DLD1 (cell line): ENCODE data around the gene PDGFC.
"Not testable (repeated sequence)": the region's sequence is repeated elsewhere in the genome, so short reads cannot be mapped to it uniquely, and the experiment has no call there.

Experiments
- in situ Hi-C: cut with HindIII; loops from 2 replicates; pipeline ENCODE4 v1.10.0; 2017; ENCODE audit warnings: low sequenced_read_pairs

The PDGFC gene

GRCh38 chr4:156915221-156915620 is 56.4 kb downstream of the PDGFC start:
- in situ Hi-C loops: no loop called here

GRCh38 chr4:156913234-156913633 is 58.4 kb downstream of the PDGFC start:
- in situ Hi-C loops: no loop called here

GRCh38 chr4:156909010-156909409 is 62.6 kb downstream of the PDGFC start:
- in situ Hi-C loops: no loop called here

GRCh38 chr4:156906325-156906724 is 65.3 kb downstream of the PDGFC start:
- in situ Hi-C loops: no loop called here

- in situ Hi-C loops: no loop called here
These were observed 69.7 kb downstream of the PDGFC start for GRCh38 chr4:156901871-156902270.

GRCh38 chr4:156898373-156899117 is 73.1 kb downstream of the PDGFC start:
- in situ Hi-C loops: no loop called here

GRCh38 chr4:156896527-156896926 is 75.1 kb downstream of the PDGFC start:
- in situ Hi-C loops: no loop called here

GRCh38 chr4:156894234-156894633 is 77.4 kb downstream of the PDGFC start:
- in situ Hi-C loops: no loop called here

- in situ Hi-C loops: no loop called here
These were observed 78.8 kb downstream of the PDGFC start for GRCh38 chr4:156892805-156893204.

- in situ Hi-C loops: no loop called here
These were observed 81.7 kb downstream of the PDGFC start for GRCh38 chr4:156889616-156890594.

- in situ Hi-C loops: no loop called here
These were observed 82.8 kb downstream of the PDGFC start for GRCh38 chr4:156888762-156889161.

GRCh38 chr4:156886481-156886880 is 85.1 kb downstream of the PDGFC start:
- in situ Hi-C loops: no loop called here

GRCh38 chr4:156885374-156885773 is 86.2 kb downstream of the PDGFC start:
- in situ Hi-C loops: no loop called here

- in situ Hi-C loops: no loop called here
These were observed 87.4 kb downstream of the PDGFC start for GRCh38 chr4:156884183-156884582.

GRCh38 chr4:156875704-156876103 is 95.9 kb downstream of the PDGFC start:
- in situ Hi-C loops: no loop called here

- in situ Hi-C loops: no loop called here
These were observed 96.5 kb downstream of the PDGFC start for GRCh38 chr4:156875055-156875454.

- in situ Hi-C loops: no loop called here
These were observed 97.8 kb downstream of the PDGFC start for GRCh38 chr4:156873799-156874198.

- in situ Hi-C loops: no loop called here
These were observed 100.7 kb downstream of the PDGFC start for GRCh38 chr4:156870861-156871260.

- in situ Hi-C loops: no loop called here
These were observed 101.5 kb downstream of the PDGFC start for GRCh38 chr4:156870131-156870530.

- in situ Hi-C loops: not testable (repeated sequence)
These were observed 105.5 kb downstream of the PDGFC start for GRCh38 chr4:156866088-156866487.

GRCh38 chr4:156865451-156865850 is 106.1 kb downstream of the PDGFC start:
- in situ Hi-C loops: no loop called here

- in situ Hi-C loops: no loop called here
These were observed 113.5 kb downstream of the PDGFC start for GRCh38 chr4:156858071-156858470.
